Activated gamma-delta T cell (primary cell): ENCODE data around the gene SOAT2.
A peak's percentile ranks its signal among the peaks of the same experiment; 100 is the strongest.
"Not testable (repeated sequence)": the region's sequence is repeated elsewhere in the genome, so short reads cannot be mapped to it uniquely, and the experiment has no call there.

ENCODE experiments used
- DNase-seq: peaks from one replicate; lab custom pipeline; 2025; lab: John Stamatoyannopoulos, UW

Gene SOAT2

GRCh38 chr12:53147181-53147580, 43.9 kb downstream of the SOAT2 start:
- no peak for DNase-seq

- no peak for DNase-seq
Measured at GRCh38 chr12:53147653-53148052, 44.4 kb downstream of the SOAT2 start.

GRCh38 chr12:53151039-53151438, 47.8 kb downstream of the SOAT2 start:
- no peak for DNase-seq

GRCh38 chr12:53152390-53152789, 49.1 kb downstream of the SOAT2 start:
- DNase-seq = no peak

- DNase-seq = peak; percentile 19
Measured at GRCh38 chr12:53159195-53159839, 56.0 kb downstream of the SOAT2 start.

- DNase-seq = no peak
Measured at GRCh38 chr12:53160000-53160399, 56.7 kb downstream of the SOAT2 start.

- DNase-seq = no peak
Measured at GRCh38 chr12:53160673-53161072, 57.4 kb downstream of the SOAT2 start.

GRCh38 chr12:53161119-53161911, 58.0 kb downstream of the SOAT2 start:
- DNase-seq = no peak

GRCh38 chr12:53163008-53163407, 59.7 kb downstream of the SOAT2 start:
- not testable (repeated sequence) for DNase-seq

GRCh38 chr12:53166837-53167236, 63.6 kb downstream of the SOAT2 start:
- no peak for DNase-seq

GRCh38 chr12:53169644-53170043, 66.4 kb downstream of the SOAT2 start:
- DNase-seq = no peak

- no peak for DNase-seq
Measured at GRCh38 chr12:53170215-53170614, 66.9 kb downstream of the SOAT2 start.

GRCh38 chr12:53170876-53171724, 67.8 kb downstream of the SOAT2 start:
- DNase-seq = no peak

GRCh38 chr12:53171725-53172329, 68.5 kb downstream of the SOAT2 start:
- DNase-seq = no peak

GRCh38 chr12:53172352-53172751, 69.1 kb downstream of the SOAT2 start:
- DNase-seq = no peak

- DNase-seq = no peak
Measured at GRCh38 chr12:53173085-53173715, 69.9 kb downstream of the SOAT2 start.
